Medulla oblongata (tissue), 1 donor: ENCODE results near the gene ANKRD30A.
"Not testable (repeated sequence)": the region's sequence is repeated elsewhere in the genome, so short reads cannot be mapped to it uniquely, and the experiment has no call there.

ENCODE experiments used
- DNase-seq: peaks from one replicate; pipeline ENCODE4 v3.0.0-alpha.2; 2015; ENCODE audit errors: extremely low spot score

ANKRD30A gene

DNA sequence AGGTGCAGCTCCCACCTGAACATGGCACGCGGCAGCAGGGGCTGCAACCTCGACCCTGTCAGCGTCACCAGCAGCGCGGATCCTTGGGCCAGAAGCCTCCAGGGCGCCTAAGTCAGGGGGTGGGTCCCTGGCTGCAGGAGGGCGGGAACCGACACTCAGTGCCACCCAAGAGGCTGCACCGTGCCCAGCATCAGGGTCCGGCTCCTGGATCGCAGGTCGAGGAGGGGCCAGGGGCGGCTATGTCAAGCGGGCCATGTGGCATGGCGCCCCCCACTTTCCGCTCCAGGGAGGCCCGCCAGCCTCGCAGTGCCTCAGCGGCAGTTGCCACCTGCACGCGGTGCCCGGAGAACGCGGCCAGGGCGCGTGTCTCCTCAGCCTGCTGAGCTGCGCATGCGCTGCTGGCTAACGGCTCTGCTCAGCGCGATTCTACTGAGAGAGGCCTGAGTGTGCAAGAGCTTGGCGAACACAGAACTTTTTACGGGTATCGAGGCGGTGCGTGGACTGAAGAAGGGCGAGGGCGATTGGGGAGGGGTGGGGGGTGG, at the start of gene ANKRD30A:
ANKRD30A (plus strand) TSS at position 408 of the 542 bp plus-strand sequence. CDS start 190 bp downstream, outside the sequence.
- no peak for DNase-seq

DNA sequence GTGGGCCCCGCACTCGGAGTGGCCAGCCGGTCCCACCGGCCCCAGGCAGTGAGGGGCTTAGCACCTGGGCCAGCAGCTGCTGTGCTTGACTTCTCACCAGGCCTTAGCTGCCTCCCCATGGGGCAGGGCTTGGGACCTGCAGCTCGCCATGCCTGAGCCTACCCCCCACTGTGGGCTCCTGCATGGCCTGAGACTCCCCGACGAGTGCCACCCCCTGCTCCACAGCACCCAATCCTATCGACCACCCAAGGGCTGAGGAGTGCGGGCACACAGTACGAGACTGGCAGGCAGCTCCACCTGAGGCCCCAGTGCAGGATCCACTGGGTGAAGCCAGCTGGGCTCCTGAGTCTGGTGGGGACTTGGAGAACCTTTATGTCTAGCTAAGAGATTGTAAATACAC, 49.3 kb upstream of the ANKRD30A start:
- not testable (repeated sequence) for DNase-seq

GRCh38 chr10:37095792-37096573, 29.4 kb upstream of the ANKRD30A start:
- DNase-seq, result no peak

- no peak for DNase-seq
Observed at GRCh38 chr10:37101261-37101660, 24.1 kb upstream of the ANKRD30A start.

GRCh38 chr10:37109000-37109399, 16.4 kb upstream of the ANKRD30A start:
- DNase-seq, result no peak

GRCh38 chr10:37124532-37124931, 866 bp upstream of the ANKRD30A start:
- no peak for DNase-seq

- DNase-seq, result no peak
Observed at GRCh38 chr10:37125921-37126320, 523 bp downstream of the ANKRD30A start.

- no peak for DNase-seq
Observed at GRCh38 chr10:37146443-37146842, 21.0 kb downstream of the ANKRD30A start.

DNA sequence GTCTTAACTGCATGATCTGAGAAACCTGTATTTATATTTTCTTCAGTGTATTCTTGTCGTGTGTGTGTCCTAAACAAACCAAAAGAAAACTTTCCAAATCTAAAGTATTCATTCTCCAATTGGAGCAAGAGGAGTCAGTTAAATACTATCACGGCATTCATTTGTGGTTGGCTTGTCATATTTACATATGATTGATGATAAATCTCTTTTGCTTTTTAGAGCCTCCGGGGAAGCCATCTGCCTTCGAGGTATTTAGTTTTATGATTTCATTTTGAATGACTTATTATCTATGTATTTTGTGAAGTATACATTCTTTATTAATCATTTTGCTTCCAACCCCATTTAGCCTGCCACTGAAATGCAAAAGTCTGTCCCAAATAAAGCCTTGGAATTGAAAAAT, 37.0 kb downstream of the ANKRD30A start:
- DNase-seq, result not testable (repeated sequence)

DNA sequence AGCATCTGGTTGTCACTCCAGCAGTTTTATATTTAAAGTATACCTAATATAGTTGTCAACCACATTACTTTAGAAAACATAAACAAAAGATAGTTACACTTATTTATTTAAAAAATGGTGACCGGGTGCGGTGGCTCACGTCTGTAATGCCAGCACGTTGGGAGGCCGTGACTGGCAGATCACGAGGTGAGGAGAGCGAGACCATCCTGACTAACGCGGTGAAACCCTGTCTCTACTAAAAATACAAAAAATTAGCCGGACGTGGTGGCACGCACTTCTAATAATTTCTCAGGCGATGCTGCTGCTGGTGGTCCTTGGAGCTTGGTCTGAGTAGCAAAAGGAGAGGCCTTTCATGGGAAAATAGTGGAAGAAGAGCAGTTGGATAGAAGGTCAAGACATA, 46.5 kb downstream of the ANKRD30A start:
- DNase-seq, result not testable (repeated sequence)

- not testable (repeated sequence) for DNase-seq
Observed at GRCh38 chr10:37178296-37178695, 52.9 kb downstream of the ANKRD30A start.

GRCh38 chr10:37182719-37183118, 57.3 kb downstream of the ANKRD30A start:
- not testable (repeated sequence) for DNase-seq

DNA sequence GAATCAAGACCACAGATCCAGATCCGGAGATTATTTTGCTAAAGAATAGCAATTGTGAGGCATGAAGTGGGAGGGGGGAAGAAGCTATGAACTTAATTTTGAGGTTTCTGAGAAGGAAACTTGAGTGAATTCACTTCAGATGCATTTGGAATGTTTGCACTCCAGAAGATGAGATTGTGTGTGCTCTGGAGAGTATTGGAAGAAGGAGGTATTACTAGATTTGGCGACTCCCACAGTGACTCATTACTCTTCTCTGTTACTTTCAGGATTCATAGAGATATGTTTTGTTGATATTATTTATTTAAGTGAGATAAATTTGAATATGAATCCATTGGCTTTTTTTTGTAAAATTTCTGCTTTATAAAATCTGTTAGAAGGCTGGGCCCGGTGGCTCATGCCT, 80.7 kb downstream of the ANKRD30A start:
- no peak for DNase-seq

DNA sequence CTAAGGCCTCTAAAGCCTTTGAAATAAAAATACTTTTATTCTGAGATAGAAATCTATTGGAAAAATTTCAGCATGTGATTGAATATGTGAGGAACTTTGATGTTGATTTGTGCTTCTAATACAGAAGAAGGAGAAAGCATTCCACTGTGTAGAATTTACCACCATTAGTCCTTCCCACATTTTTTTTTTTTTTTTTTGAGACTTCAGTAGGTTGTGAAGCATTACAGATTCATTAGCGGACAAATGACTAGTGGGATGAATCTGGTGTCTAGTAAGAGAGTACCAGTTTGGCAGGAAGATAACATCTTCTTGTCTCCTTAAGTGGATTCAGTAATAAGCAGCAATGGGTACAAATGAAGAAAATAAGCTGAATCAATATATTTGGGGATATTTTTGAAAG, 95.5 kb downstream of the ANKRD30A start:
- DNase-seq, result no peak

GRCh38 chr10:37222046-37222445, 96.6 kb downstream of the ANKRD30A start:
- DNase-seq, result no peak

DNA sequence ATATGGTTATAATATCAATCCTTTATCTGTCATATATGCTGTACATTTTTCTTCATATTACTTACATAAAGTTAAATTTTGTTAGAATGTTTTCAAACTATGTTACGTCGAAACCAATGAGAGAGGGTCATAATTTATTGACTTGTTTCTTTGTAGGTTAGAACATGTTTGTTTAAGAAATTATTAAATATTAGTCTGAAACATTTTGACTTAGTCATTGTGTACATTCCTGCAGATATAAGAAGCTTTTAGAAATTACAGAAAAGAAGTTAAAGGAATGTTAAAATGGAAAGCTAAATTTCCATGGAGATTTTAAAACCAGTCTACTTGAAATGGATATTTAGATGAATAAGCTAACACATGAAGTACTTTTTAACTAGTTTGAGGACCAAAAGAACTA, 99.8 kb downstream of the ANKRD30A start:
- DNase-seq, result no peak

- DNase-seq, result no peak
Observed at GRCh38 chr10:37226524-37226923, 101.1 kb downstream of the ANKRD30A start.

GRCh38 chr10:37234692-37235091, 109.3 kb downstream of the ANKRD30A start:
- no peak for DNase-seq

DNA sequence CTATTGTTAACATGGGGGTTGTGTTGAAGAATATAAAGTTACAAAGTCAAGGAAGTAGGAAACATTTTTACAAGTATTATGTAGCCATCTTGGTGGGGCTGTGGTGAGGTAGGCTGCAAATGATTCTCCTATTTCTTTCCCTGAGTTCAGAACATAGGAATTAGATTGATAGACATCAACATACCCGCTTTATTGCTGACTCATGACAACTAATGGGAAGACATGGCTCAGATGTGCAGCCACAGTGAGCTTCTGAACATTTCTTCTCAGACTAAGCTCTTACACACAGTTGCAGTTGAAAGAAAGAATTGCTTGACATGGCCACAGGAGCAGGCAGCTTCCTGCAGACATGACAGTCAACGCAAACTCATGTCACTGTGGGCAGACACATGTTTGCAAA, 110.7 kb downstream of the ANKRD30A start:
- no peak for DNase-seq

DNA sequence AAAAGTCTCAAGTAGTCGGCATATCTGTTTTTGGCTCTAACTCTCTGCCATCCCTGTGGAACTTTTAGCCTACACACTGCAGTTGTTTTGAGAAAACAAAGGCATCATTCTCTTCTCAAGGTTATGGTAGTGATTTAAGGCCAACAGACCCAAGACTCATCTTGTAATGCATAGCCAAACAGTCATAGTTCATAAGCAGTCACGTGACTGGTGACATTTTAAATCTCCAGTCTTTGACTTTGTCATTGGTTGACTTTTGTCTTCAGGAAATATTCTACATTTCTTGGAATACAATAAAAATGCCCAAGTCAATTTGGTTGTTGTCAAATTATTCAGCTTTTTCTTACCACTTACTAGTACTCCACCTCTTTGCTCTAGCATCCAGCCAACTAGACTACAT, 114.8 kb downstream of the ANKRD30A start:
- DNase-seq, result no peak

- DNase-seq, result no peak
Observed at GRCh38 chr10:37246637-37247036, 121.2 kb downstream of the ANKRD30A start.

- DNase-seq, result not testable (repeated sequence)
Observed at GRCh38 chr10:37255837-37256236, 130.4 kb downstream of the ANKRD30A start.

DNA sequence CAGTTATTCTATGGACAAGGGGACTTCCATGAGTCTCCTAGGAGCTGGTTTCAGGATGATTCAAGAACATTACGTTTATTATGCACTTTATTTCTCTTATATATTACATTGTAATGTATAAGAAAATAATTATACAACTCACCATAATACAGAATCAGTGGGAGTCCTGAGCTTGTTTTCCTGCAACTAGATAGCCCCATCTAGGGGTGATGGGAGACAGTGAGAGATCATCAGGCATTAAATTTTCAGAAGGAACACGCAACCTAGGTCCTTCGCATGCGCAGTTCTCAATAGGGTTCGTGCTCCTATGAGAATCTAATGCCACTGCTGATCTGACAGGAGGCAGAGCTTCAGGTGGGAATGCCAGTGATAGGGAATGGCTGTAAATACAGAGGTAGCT, 137.9 kb downstream of the ANKRD30A start:
- no peak for DNase-seq
